NT2/D1 (cell line): ENCODE data around the gene RIN3.

Experiments
- SUZ12 ChIP-seq: IDR thresholded peaks from 2 replicates; pipeline ENCODE4 v1.6.1; 2011; ENCODE audit not compliant: insufficient read length, insufficient read depth; ENCODE audit errors: extremely low read depth
- ZNF274 ChIP-seq: IDR thresholded peaks from 2 replicates; pipeline ENCODE4 v1.6.1; 2011; ENCODE audit warnings: mild to moderate bottlenecking, low read depth, low read length

DNA sequence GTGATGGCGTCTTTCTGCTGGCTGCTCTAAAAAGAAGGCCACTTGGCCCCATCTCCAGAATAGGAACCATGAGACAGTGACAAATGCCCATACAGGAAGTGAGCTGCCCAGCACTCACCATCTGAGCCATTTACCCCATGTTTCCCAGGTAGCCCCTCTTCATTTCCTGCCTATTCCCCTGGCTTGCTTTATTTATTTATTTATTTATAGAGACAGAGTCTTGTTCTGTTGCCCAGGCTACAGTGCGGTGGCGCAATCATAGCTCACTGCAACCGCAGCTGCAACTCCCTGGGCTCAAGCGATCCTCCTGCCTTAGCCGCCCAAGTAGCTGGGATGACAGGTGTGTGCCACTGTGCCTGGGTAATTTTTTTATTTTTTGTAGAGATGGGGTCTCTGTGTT is 71.2 kb downstream of the RIN3 start:
- TF ChIP-seq ZNF274 (no peak), SUZ12 (no peak)
